ENCODE results near the gene POU2F1. TPM values are rescaled to one million over a fixed set of nuclear protein-coding genes. Genes with fewer than 3 reads are reported as not detected.

Gene POU2F1
- total and polyA plus RNA-seq, 8 donors: 1.2 to 36.2 (median 7.7) TPM

DNA sequence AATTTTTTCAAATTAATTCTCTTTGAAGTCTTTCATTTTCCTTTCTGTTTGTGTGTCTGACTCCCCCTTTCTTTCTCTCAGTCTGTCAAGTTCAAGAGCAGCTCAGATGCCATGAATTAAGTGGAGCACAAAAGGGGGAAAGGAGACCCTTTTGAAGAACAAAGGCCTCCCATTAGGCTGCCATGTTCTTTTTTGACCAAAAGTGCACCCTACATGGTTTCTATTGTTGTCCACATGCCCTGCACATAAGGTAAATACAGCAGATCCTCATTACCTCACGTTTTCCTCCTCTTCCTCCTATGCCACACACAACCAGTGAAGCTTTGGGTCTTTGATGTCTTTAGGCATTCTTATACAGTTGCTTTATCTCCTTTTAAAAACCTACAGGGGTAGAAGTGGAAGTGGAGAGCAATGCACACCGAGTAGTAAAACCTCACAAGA lies 47.7 kb downstream of the POU2F1 start:
- no peaks in the 10 kb centered on the region for H3K9me3 ChIP-seq
- intact Hi-C loops (cut with DNase I; ENCODE audit: low total_unique reads): loop anchor here (10.0 kb wide), 1 partner anchor 176 kb away; no protein-coding TSS in a partner anchor
- WGBS, 5 donors: 55 to 74% (median 60%) methylated on average over 2 of the region's 2 CpGs
- no peak overlapping the region for H3K4me3 ChIP-seq
- H3K27me3 ChIP-seq: no peaks in the 10 kb centered on the region
- TF ChIP-seq, protein P1, sequence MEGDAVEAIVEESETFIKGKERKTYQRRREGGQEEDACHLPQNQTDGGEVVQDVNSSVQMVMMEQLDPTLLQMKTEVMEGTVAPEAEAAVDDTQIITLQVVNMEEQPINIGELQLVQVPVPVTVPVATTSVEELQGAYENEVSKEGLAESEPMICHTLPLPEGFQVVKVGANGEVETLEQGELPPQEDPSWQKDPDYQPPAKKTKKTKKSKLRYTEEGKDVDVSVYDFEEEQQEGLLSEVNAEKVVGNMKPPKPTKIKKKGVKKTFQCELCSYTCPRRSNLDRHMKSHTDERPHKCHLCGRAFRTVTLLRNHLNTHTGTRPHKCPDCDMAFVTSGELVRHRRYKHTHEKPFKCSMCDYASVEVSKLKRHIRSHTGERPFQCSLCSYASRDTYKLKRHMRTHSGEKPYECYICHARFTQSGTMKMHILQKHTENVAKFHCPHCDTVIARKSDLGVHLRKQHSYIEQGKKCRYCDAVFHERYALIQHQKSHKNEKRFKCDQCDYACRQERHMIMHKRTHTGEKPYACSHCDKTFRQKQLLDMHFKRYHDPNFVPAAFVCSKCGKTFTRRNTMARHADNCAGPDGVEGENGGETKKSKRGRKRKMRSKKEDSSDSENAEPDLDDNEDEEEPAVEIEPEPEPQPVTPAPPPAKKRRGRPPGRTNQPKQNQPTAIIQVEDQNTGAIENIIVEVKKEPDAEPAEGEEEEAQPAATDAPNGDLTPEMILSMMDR (IDR thresholded peaks at IDR 0.05): no peak
- TF ChIP-seq POLR2AphosphoS5 (IDR thresholded peaks at IDR 0.05): no peak
- H3K27ac ChIP-seq: no peak overlapping the region
- H3K36me3 ChIP-seq: no peaks in the 10 kb centered on the region
- H3K4me1 ChIP-seq: peaks cover 8 to 67% (median 33%) of the 10 kb centered on the region in 4 donors
- no peak for DNase-seq

DNA sequence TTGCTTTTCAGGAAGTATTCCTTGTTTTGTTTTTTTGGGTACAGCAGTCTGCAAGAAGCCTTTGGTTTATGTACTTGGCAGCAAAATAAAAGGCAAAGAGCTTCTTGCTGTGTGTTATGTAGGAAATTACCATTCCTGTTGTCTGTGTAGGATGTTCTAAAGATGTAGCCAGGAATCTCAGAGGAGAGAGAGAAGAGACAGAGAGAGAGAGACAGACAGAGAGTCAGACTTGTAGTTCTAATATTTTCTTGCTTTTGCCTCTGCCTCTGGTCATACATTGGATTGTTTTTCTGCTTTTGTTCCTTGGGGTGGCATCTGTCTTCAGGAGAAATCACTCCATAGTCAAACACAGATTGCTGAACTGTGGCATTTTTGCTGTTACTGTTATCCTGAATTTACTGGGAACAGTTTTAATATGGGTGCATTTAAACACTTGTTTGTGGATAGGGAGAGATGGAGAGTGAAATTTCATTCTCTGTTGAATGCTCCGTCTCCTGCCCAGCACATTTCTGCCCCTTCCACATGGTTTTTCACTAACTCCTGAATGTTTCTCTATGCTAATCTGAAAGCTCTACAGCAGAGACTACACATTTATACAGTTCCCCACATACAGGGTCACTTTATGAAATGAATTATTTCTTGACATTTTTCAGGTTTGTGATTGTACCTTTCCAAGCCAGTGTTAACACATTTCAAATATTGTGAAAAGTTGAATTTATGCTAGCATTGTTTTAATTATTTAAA lies 49.8 kb downstream of the POU2F1 start:
- WGBS, 5 donors: 64 to 81% (median 76%) methylated on average over 1 of the region's 1 CpG
- Histone ChIP-seq H3K9me3 (no peaks in the 10 kb centered on the region), H3K36me3 (no peaks in the 10 kb centered on the region), H3K27me3 (no peaks in the 10 kb centered on the region), H3K27ac (no peak overlapping the region), H3K4me1 (peaks cover 12 to 67% (median 31%) of the 10 kb centered on the region in 4 donors), H3K4me3 (no peak overlapping the region)
- TF ChIP-seq POLR2A (IDR thresholded peaks at IDR 0.05) (no peak), EP300 (IDR thresholded peaks at IDR 0.05) (no peak), POLR2AphosphoS5 (IDR thresholded peaks at IDR 0.05) (no peak)
- TF ChIP-seq, protein P1 (IDR thresholded peaks at IDR 0.05): no peak
- intact Hi-C loops (cut with DNase I; ENCODE audit: low total_unique reads): no loop called here
- DNase-seq: no peak

DNA sequence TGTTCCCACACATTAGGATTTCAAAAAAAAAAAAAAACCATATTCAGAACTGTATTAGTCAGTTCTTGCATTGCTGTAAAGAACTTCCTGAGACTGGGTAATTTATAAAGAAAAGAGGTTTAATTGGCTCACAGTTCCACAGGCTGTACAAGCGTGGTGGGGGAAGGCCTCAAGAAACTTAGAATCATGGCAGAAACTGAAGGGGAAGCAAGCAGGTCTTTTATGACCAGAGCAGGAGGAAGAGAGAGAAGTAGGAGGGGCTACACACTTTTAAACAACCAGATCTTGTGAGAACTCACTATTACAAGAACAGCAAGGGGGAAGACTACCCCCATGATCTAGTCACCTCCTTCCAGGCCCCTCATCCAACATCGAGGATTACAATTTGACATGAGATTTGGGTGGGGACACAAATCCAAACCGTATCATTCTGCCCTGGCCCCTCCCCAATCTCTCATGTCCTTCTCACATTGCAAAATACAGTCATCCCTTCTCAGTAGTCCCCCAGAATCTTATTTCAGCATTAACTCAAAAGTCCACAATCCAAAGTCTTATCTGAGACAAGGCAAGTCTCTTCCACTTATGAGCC lies 51.8 kb downstream of the POU2F1 start:
- DNase-seq: no peak
- TF ChIP-seq EP300 (IDR thresholded peaks at IDR 0.05) (no peak), POLR2A (IDR thresholded peaks at IDR 0.05) (no peak), POLR2AphosphoS5 (IDR thresholded peaks at IDR 0.05) (no peak)
- TF ChIP-seq, protein P1 (IDR thresholded peaks at IDR 0.05): no peak
- peaks cover 12 to 66% (median 31%) of the 10 kb centered on the region in 4 donors for H3K4me1 ChIP-seq
- H3K9me3 ChIP-seq: no peaks in the 10 kb centered on the region
- WGBS, 5 donors: 75 to 87% (median 78%) methylated on average over 3 of the region's 3 CpGs
- intact Hi-C loops (cut with DNase I; ENCODE audit: low total_unique reads): no loop called here
- H3K4me3 ChIP-seq: no peak overlapping the region
- no peak overlapping the region for H3K27ac ChIP-seq
- H3K27me3 ChIP-seq: no peaks in the 10 kb centered on the region
- no peaks in the 10 kb centered on the region for H3K36me3 ChIP-seq

DNA sequence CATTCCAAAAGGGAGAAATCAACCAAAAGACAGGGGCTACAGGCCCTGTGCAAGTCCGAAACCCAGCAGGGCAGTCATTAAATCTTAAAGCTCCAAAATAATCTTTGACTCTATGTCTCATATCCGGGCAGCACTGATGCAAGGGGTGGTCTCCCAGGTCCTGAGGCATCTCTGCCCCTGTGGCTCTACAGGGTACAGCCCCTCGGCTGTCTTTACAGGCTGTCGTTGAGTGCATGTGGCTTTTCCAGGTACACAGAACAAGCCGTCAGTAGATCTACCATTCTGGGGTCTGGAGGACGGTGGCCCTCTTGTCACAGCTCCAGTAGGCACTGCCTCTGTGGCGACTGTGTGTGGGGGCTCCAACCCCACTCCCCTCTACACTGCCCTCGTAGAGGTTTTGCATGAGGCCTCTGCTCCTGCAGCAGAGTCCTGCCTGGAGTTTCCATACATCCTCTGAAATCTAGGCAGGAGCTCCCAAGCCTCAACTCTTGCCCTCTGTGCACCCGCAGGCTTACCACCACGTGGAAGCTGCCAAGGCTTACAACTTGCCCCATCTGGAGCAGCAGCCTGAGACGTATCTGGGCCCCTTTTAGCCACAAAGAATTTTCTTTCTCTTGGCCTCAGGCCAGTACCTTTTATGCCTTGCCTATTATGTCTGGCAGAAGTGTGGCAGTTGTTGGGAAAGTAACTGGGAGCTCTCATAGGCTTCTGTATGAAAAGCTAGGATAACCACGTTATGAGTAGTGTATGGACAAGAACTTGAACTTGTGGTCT lies 52.5 kb downstream of the POU2F1 start:
- intact Hi-C loops (cut with DNase I; ENCODE audit: low total_unique reads): no loop called here
- H3K4me1 ChIP-seq: peaks cover 12 to 59% (median 28%) of the 10 kb centered on the region in 4 donors
- whole genome bisulfite sequencing, 5 donors: 59 to 67% (median 66%) methylated on average over 10 to 12 of the region's 12 CpGs

More for the DNA sequence above, 52.5 kb downstream of the POU2F1 start:
- no peaks in the 10 kb centered on the region for H3K36me3 ChIP-seq
- no peak for TF ChIP-seq POLR2AphosphoS5 (IDR thresholded peaks at IDR 0.05)
- TF ChIP-seq, protein P1 (IDR thresholded peaks at IDR 0.05): no peak
- no peak for TF ChIP-seq POLR2A (IDR thresholded peaks at IDR 0.05)
- no peak for TF ChIP-seq EP300 (IDR thresholded peaks at IDR 0.05)
- H3K9me3 ChIP-seq: no peaks in the 10 kb centered on the region
- no peak overlapping the region for H3K4me3 ChIP-seq
- no peaks in the 10 kb centered on the region for H3K27me3 ChIP-seq
- DNase-seq: peak in 1 of 2 donors; percentile 38
- no peak overlapping the region for H3K27ac ChIP-seq

Measured in stomach (tissue), 9 donors.